RWPE1 (cell line): ENCODE measurements around the gene ASIC1.
"Not testable (repeated sequence)": the region's sequence is repeated elsewhere in the genome, so short reads cannot be mapped to it uniquely, and the experiment has no call there.

ENCODE experiments used
- CTCF ChIA-PET: fragments of 350-600 bp; sonication (Branson Sonifier 250); formaldehyde crosslinking; extraction: SDS; loops from one replicate; lab custom pipeline; 2021; lab: Yijun Ruan, JAX
- POLR2A ChIA-PET: fragments of 400-600 bp; formaldehyde crosslinking; extraction: SDS; loops from one replicate; lab custom pipeline; 2020; ENCODE audit warnings: antibody characterized with exemption; ENCODE audit not compliant: low non-redundant PET; lab: Yijun Ruan, JAX
- DNase-seq: peaks from one replicate; pipeline ENCODE4 v3.0.0; 2012; ENCODE audit warnings: low spot score
- H3K27ac ChIP-seq: fragments of 450-650 bp; 2 replicates; pipeline ENCODE4 v1.5.1; 2017
- CTCF ChIP-seq: fragments of 450-650 bp; conservative IDR thresholded peaks from 2 replicates; pipeline ENCODE4 v1.5.1; 2017; ENCODE audit warnings: low read depth, mild to moderate bottlenecking

The ASIC1 gene

GRCh38 chr12:50024805-50025186 is 32.6 kb upstream of the ASIC1 start:
- POLR2A ChIA-PET, result interaction anchor here (0.6 to 0.7 kb wide), 2 partner anchors 9 to 17 kb away, joined by 3 to 4 read pairs; no protein-coding TSS in a partner anchor
- no peak for TF ChIP-seq CTCF

GRCh38 chr12:50025187-50026059 is 32.0 kb upstream of the ASIC1 start, which contains the start of gene RACGAP1:
RACGAP1 (minus strand) TSS chr12:50025494; CDS start chr12:50016715, 8,779 bp downstream.
- POLR2A ChIA-PET, result interaction anchor here (0.6 to 0.7 kb wide), 2 partner anchors 9 to 1964 kb away, joined by 4 to 5 read pairs; no protein-coding TSS in a partner anchor
- peak within 1 kb of the TSS; percentile 85 for H3K27ac ChIP-seq
- CTCF ChIA-PET, result interaction anchor here (1.3 to 1.5 kb wide), 2 partner anchors 14 to 51 kb away, joined by 6 to 9 read pairs; no protein-coding TSS in a partner anchor
- peak; percentile 98 for DNase-seq
- TF ChIP-seq CTCF, result no peak

More at GRCh38 chr12:50024805-50025186, 32.6 kb upstream of the ASIC1 start:
- peak; percentile 39 for DNase-seq
- CTCF ChIA-PET, result interaction anchor here (1.3 to 1.5 kb wide), 2 partner anchors 15 to 52 kb away, joined by 6 to 9 read pairs; no protein-coding TSS in a partner anchor
- peak overlapping the region; percentile 85 for H3K27ac ChIP-seq

GRCh38 chr12:50026691-50027090 is 30.7 kb upstream of the ASIC1 start:
- H3K27ac ChIP-seq, result no peak overlapping the region
- DNase-seq, result no peak
- ChIA-PET CTCF (no interaction called here), POLR2A (no interaction called here)
- no peak for TF ChIP-seq CTCF

GRCh38 chr12:50030449-50030848 is 26.9 kb upstream of the ASIC1 start:
- ChIA-PET POLR2A (interaction anchor here (0.7 kb wide), 1 partner anchor 10 kb away, joined by 5 read pairs; no protein-coding TSS in a partner anchor), CTCF (interaction anchor here (0.6 to 1.2 kb wide), 2 partner anchors 136 to 164 kb away, joined by 5 to 7 read pairs; no protein-coding TSS in a partner anchor)
- not testable (repeated sequence) for H3K27ac ChIP-seq, DNase-seq

GRCh38 chr12:50032515-50032853 is 24.9 kb upstream of the ASIC1 start:
- POLR2A ChIA-PET, result no interaction called here
- H3K27ac ChIP-seq, result no peak overlapping the region
- TF ChIP-seq CTCF, result no peak
- CTCF ChIA-PET, result interaction anchor here (0.6 kb wide), 1 partner anchor 473 kb away, joined by 4 read pairs; no protein-coding TSS in a partner anchor
- no peak for DNase-seq

GRCh38 chr12:50032854-50033581 is 24.4 kb upstream of the ASIC1 start:
- no peak for DNase-seq
- TF ChIP-seq CTCF, result no peak
- ChIA-PET POLR2A (no interaction called here), CTCF (interaction anchor here (0.6 kb wide), 2 partner anchors 23 to 472 kb away, joined by 4 to 5 read pairs; no protein-coding TSS in a partner anchor)
- H3K27ac ChIP-seq, result no peak overlapping the region
